Progenitor cell of endocrine pancreas (in vitro differentiated cells): Measurements from ENCODE around the gene MYLK. TPM values are rescaled to one million over a fixed set of nuclear protein-coding genes. Genes with fewer than 3 reads are reported as not detected.

Source experiments
- DNase-seq: peaks from one replicate; pipeline ENCODE4 v3.0.0; 2021; ENCODE audit warnings: low spot score; ENCODE audit not compliant: unreplicated experiment
- H3K27ac Mint-ChIP-seq: 2 replicates; pipeline ENCODE4 v1.8.0; 2021; ENCODE audit warnings: mild to moderate bottlenecking, moderate library complexity, mixed read lengths
- H3K27me3 Mint-ChIP-seq: 2 replicates; pipeline ENCODE4 v1.8.0; 2021; ENCODE audit warnings: mixed read lengths
- H3K36me3 Mint-ChIP-seq: 2 replicates; pipeline ENCODE4 v1.8.0; 2022; ENCODE audit warnings: mixed read lengths; ENCODE audit not compliant: insufficient read depth
- H3K4me1 Mint-ChIP-seq: 2 replicates; pipeline ENCODE4 v1.8.0; 2021; ENCODE audit warnings: low read depth, mixed read lengths
- H3K4me3 Mint-ChIP-seq: 2 replicates; pipeline ENCODE4 v1.8.0; 2021; ENCODE audit warnings: low read depth, mild to moderate bottlenecking, moderate library complexity, mixed read lengths
- H3K9me3 Mint-ChIP-seq: 2 replicates; pipeline ENCODE4 v1.8.0; 2021; ENCODE audit warnings: low read depth, mixed read lengths
- CTCF ChIP-seq: fragments of 200-600 bp; sonication (generic); IDR thresholded peaks from one replicate; pipeline ENCODE4 v1.5.0; 2021; ENCODE audit warnings: antibody characterized with exemption, mild to moderate bottlenecking; ENCODE audit not compliant: unreplicated experiment
- total RNA-seq: library from RNA; stranded (reverse); gene quantifications from 2 replicates; pipeline ENCODE4 v1.2.1, GENCODE V29; 2021

Gene MYLK
- total RNA-seq, 1 donor from 2014 or later: 1.1 TPM

GRCh38 chr3:123801474-123801873 lies 82.7 kb downstream of the MYLK start:
- DNase-seq: no peak
- Mint-ChIP-seq H3K36me3 (no peaks in the 10 kb centered on the region), H3K4me1 (peaks cover 6% of the 10 kb centered on the region), H3K27me3 (peaks cover 39% of the 10 kb centered on the region), H3K27ac (no peak overlapping the region), H3K4me3 (no peak overlapping the region), H3K9me3 (no peaks in the 10 kb centered on the region)
- no peak for TF ChIP-seq CTCF

GRCh38 chr3:123800362-123800682 lies 83.8 kb downstream of the MYLK start:
- Mint-ChIP-seq H3K36me3 (no peaks in the 10 kb centered on the region), H3K9me3 (no peaks in the 10 kb centered on the region), H3K4me3 (no peak overlapping the region), H3K27me3 (peaks cover 39% of the 10 kb centered on the region), H3K4me1 (peaks cover 6% of the 10 kb centered on the region), H3K27ac (no peak overlapping the region)
- no peak for DNase-seq
- TF ChIP-seq CTCF: no peak

- TF ChIP-seq CTCF: no peak
- Mint-ChIP-seq H3K27ac (no peak overlapping the region), H3K27me3 (peaks cover 37% of the 10 kb centered on the region), H3K4me3 (no peak overlapping the region), H3K9me3 (no peaks in the 10 kb centered on the region), H3K4me1 (peaks cover 6% of the 10 kb centered on the region), H3K36me3 (no peaks in the 10 kb centered on the region)
- no peak for DNase-seq
Observed at GRCh38 chr3:123799544-123800361, 84.4 kb downstream of the MYLK start.

GRCh38 chr3:123798550-123798949 lies 85.6 kb downstream of the MYLK start:
- TF ChIP-seq CTCF: no peak
- no peaks in the 10 kb centered on the region for H3K9me3 Mint-ChIP-seq
- peaks cover 35% of the 10 kb centered on the region for H3K27me3 Mint-ChIP-seq
- no peak overlapping the region for H3K27ac Mint-ChIP-seq
- H3K36me3 Mint-ChIP-seq: no peaks in the 10 kb centered on the region
- no peak overlapping the region for H3K4me3 Mint-ChIP-seq
- peaks cover 6% of the 10 kb centered on the region for H3K4me1 Mint-ChIP-seq
- DNase-seq: no peak

- DNase-seq: no peak
- Mint-ChIP-seq H3K36me3 (no peaks in the 10 kb centered on the region), H3K4me3 (no peak overlapping the region), H3K9me3 (no peaks in the 10 kb centered on the region), H3K27ac (no peak overlapping the region), H3K4me1 (peaks cover 6% of the 10 kb centered on the region), H3K27me3 (peaks cover 45% of the 10 kb centered on the region)
- TF ChIP-seq CTCF: no peak
Observed at GRCh38 chr3:123795471-123796251, 88.5 kb downstream of the MYLK start.
